Hepatocyte (in vitro differentiated cells): ENCODE results near the gene OTOS. TPM values are rescaled to one million over a fixed set of nuclear protein-coding genes. Genes with fewer than 3 reads are reported as not detected.

Experiments used
- DNase-seq: peaks from one replicate; pipeline ENCODE4 v3.0.0-alpha.2; 2016; ENCODE audit warnings: low spot score
- H2AFZ ChIP-seq: fragments of 200-600 bp; sonication (generic); 2 replicates; pipeline ENCODE4 v1.6.0; 2016; ENCODE audit warnings: antibody characterized with exemption, mild to moderate bottlenecking
- H3K27ac ChIP-seq: fragments of 200-600 bp; sonication (generic); 2 replicates; pipeline ENCODE4 v1.5.1; 2016; ENCODE audit warnings: mild to moderate bottlenecking
- H3K27me3 ChIP-seq: fragments of 200-600 bp; sonication (generic); 2 replicates; pipeline ENCODE4 v1.6.1; 2016
- H3K36me3 ChIP-seq: fragments of 200-600 bp; sonication (generic); replicated peaks from 2 replicates; pipeline ENCODE4 v1.5.1; 2016; ENCODE audit warnings: low read depth; ENCODE audit not compliant: insufficient read depth
- H3K4me1 ChIP-seq: fragments of 200-600 bp; sonication (generic); 2 replicates; pipeline ENCODE4 v1.5.1; 2016; ENCODE audit warnings: mild to moderate bottlenecking, moderate library complexity; ENCODE audit not compliant: insufficient read depth
- H3K4me2 ChIP-seq: fragments of 200-600 bp; sonication (generic); 2 replicates; pipeline ENCODE4 v1.6.0; 2016
- H3K4me3 ChIP-seq: fragments of 200-600 bp; sonication (generic); 2 replicates; pipeline ENCODE4 v1.5.1; 2016; ENCODE audit warnings: mild to moderate bottlenecking
- H3K79me2 ChIP-seq: fragments of 200-600 bp; sonication (generic); 2 replicates; pipeline ENCODE4 v1.6.0; 2017; ENCODE audit warnings: mild to moderate bottlenecking
- H3K9me2 ChIP-seq: fragments of 200-600 bp; sonication (generic); replicated peaks from 2 replicates; pipeline ENCODE4 v1.6.0; 2017; ENCODE audit warnings: mild to moderate bottlenecking; ENCODE audit not compliant: insufficient read depth
- H3K9me3 ChIP-seq: fragments of 200-600 bp; sonication (generic); 2 replicates; pipeline ENCODE4 v1.5.1; 2016; ENCODE audit warnings: low read depth, mild to moderate bottlenecking
- H4K20me1 ChIP-seq: fragments of 200-600 bp; sonication (generic); 2 replicates; pipeline ENCODE4 v1.6.0; 2016; ENCODE audit warnings: mild to moderate bottlenecking; ENCODE audit not compliant: insufficient read depth, poor library complexity, severe bottlenecking
- EZH2 ChIP-seq: fragments of 200-600 bp; sonication (generic); IDR thresholded peaks from 2 replicates; pipeline ENCODE4 v1.6.1; 2016; ENCODE audit warnings: antibody characterized with exemption, mild to moderate bottlenecking, borderline replicate concordance
- EZH2phosphoT487 ChIP-seq: fragments of 200-600 bp; sonication (generic); IDR thresholded peaks from one replicate; pipeline ENCODE4 v1.6.1; 2018; ENCODE audit warnings: antibody characterized with exemption, mild to moderate bottlenecking, low read depth, moderate library complexity; ENCODE audit not compliant: unreplicated experiment, severe bottlenecking
- WGBS: methylation state at CpG from one replicate; pipeline ENCODE4 v1.1.6; 2016; ENCODE audit warnings: low lambda C conversion rate; ENCODE audit errors: missing lambda C conversion rate; 5-methylcytosine and 5-hydroxymethylcytosine counted together
- polyA plus RNA-seq: library from polyadenylated mRNA; unstranded; fragments of >200 nt; fragmentation: Nextera tagmentation; extraction: Ambion mirVana; gene quantifications from 2 replicates; pipeline ENCODE4 v1.2.1, GENCODE V29; 2016
- total RNA-seq: library from RNA; depleted of rRNA; stranded (reverse); fragments of >200 nt; gene quantifications from 2 replicates; pipeline ENCODE4 v1.2.3, GENCODE V29; 2014
- TF ChIP-seq, protein P1 (sequence below): fragments of 200-600 bp; sonication (generic); IDR thresholded peaks from 2 replicates; pipeline ENCODE4 v1.5.1; 2016; ENCODE audit warnings: antibody characterized with exemption, mild to moderate bottlenecking; ENCODE audit not compliant: poor library complexity

The OTOS gene
- total and polyA plus RNA-seq, 2 experiments from 2014 or later = 0.50 TPM; not detected in 1

GRCh38 chr2:240139666-240140393 lies 628 bp downstream of the OTOS start:
- no peak for DNase-seq
- no peak overlapping the region for H2AFZ ChIP-seq

DNA sequence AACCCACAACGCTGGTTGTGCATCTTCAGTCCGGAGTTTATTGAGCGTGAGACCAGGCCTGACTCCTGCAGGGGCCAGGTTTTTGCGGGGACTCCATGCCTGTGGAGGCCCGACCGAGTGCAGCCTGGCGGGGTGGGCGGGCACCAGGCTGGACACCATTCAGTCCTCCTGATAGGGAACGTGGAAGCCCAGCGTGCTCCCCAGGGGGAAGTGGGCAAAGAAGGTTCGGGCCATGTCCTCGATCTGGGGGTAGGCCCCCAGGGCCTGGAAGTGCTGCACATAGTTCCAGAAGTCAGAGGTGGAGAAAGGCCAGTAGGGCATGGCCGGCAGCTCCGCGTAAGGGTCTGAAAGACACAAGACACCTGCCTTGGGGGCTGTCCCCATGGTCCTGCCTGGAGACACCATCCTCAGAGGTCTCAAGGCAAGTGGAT lies 1.4 kb downstream of the OTOS start:
- no peaks in the 10 kb centered on the region for H3K9me2 ChIP-seq
- peaks cover 2% of the 10 kb centered on the region for H4K20me1 ChIP-seq
- H3K27ac ChIP-seq = no peak overlapping the region
- H3K4me3 ChIP-seq = no peak overlapping the region
- WGBS = 96% methylated on average over 15 of the region's 15 CpGs
- TF ChIP-seq EZH2 (no peak), EZH2phosphoT487 (no peak)
- TF ChIP-seq, protein P1, sequence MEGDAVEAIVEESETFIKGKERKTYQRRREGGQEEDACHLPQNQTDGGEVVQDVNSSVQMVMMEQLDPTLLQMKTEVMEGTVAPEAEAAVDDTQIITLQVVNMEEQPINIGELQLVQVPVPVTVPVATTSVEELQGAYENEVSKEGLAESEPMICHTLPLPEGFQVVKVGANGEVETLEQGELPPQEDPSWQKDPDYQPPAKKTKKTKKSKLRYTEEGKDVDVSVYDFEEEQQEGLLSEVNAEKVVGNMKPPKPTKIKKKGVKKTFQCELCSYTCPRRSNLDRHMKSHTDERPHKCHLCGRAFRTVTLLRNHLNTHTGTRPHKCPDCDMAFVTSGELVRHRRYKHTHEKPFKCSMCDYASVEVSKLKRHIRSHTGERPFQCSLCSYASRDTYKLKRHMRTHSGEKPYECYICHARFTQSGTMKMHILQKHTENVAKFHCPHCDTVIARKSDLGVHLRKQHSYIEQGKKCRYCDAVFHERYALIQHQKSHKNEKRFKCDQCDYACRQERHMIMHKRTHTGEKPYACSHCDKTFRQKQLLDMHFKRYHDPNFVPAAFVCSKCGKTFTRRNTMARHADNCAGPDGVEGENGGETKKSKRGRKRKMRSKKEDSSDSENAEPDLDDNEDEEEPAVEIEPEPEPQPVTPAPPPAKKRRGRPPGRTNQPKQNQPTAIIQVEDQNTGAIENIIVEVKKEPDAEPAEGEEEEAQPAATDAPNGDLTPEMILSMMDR = no peak
- H3K27me3 ChIP-seq = no peaks in the 10 kb centered on the region
- H3K79me2 ChIP-seq = peaks cover 20% of the 10 kb centered on the region
- DNase-seq = no peak
- no peaks in the 10 kb centered on the region for H3K9me3 ChIP-seq
- no peak overlapping the region for H2AFZ ChIP-seq
- H3K4me1 ChIP-seq = peaks cover 5% of the 10 kb centered on the region
- no peak overlapping the region for H3K4me2 ChIP-seq
- H3K36me3 ChIP-seq = no peaks in the 10 kb centered on the region

More at GRCh38 chr2:240139666-240140393, 628 bp downstream of the OTOS start:
- Histone ChIP-seq H4K20me1 (peaks cover 2% of the 10 kb centered on the region), H3K36me3 (no peaks in the 10 kb centered on the region), H3K4me2 (no peak overlapping the region), H3K27ac (no peak overlapping the region), H3K4me1 (peaks cover 5% of the 10 kb centered on the region), H3K9me2 (no peaks in the 10 kb centered on the region), H3K9me3 (no peaks in the 10 kb centered on the region), H3K27me3 (no peaks in the 10 kb centered on the region), H3K4me3 (no peak overlapping the region), H3K79me2 (peaks cover 12% of the 10 kb centered on the region)
- TF ChIP-seq, protein P1 = no peak
- no peak for TF ChIP-seq EZH2phosphoT487
- no peak for TF ChIP-seq EZH2
- 52% methylated on average over 14 of the region's 14 CpGs for WGBS

GRCh38 chr2:240138254-240138984 lies 2.0 kb downstream of the OTOS start:
- Histone ChIP-seq H3K36me3 (no peaks in the 10 kb centered on the region), H3K4me3 (no peak overlapping the region), H2AFZ (no peak overlapping the region), H3K4me1 (peaks cover 5% of the 10 kb centered on the region), H4K20me1 (peaks cover 2% of the 10 kb centered on the region), H3K27ac (no peak overlapping the region), H3K9me3 (no peaks in the 10 kb centered on the region), H3K4me2 (no peak overlapping the region), H3K9me2 (no peaks in the 10 kb centered on the region), H3K79me2 (peaks cover 21% of the 10 kb centered on the region), H3K27me3 (no peaks in the 10 kb centered on the region)
- no peak for DNase-seq
- TF ChIP-seq EZH2 (no peak), EZH2phosphoT487 (no peak)
- TF ChIP-seq, protein P1 = no peak
- WGBS = 94% methylated on average over 9 of the region's 9 CpGs
